IMR-90 (cell line): Measurements from ENCODE around the gene FOCAD. TPM values are rescaled to one million over a fixed set of nuclear protein-coding genes. Genes with fewer than 3 reads are reported as not detected.

Experiments
- ATAC-seq: fragments of 200-7000 bp; cut with Tn5 transposase; 2 replicates; pipeline ENCODE4 v1.9.1; 2020; ENCODE audit warnings: low read depth, mild to moderate bottlenecking, moderate library complexity
- BruUV-seq: library from RNA; stranded (reverse); fragments of 400-500 nt; replicated peaks from 2 replicates; lab custom pipeline; 2021; lab: Mats Ljungman, UMichigan
- CTCF ChIA-PET: fragments of 300-600 bp; formaldehyde crosslinking; extraction: SDS; loops from one replicate; lab custom pipeline; 2021; ENCODE audit warnings: antibody characterized with exemption; lab: Yijun Ruan, JAX
- POLR2A ChIA-PET: fragments of 300-600 bp; sonication (Branson Sonifier 250); formaldehyde crosslinking; loops from one replicate; lab custom pipeline; 2022; ENCODE audit warnings: antibody characterized with exemption; ENCODE audit not compliant: unreplicated experiment; lab: Charles Lee
- DNase-seq: peaks from one replicate; pipeline ENCODE4 v3.0.0; 2013
- H2AFZ ChIP-seq: replicated peaks from 2 replicates; pipeline ENCODE3; 2013; ENCODE audit warnings: low read length, mild to moderate bottlenecking; ENCODE audit not compliant: poor library complexity
- H2AK5ac ChIP-seq: 2 replicates; pipeline ENCODE4 v1.6.1; 2013; ENCODE audit warnings: low read depth, low read length, inconsistent platforms
- H2AK9ac ChIP-seq: replicated peaks from 2 replicates; pipeline ENCODE3; 2013; ENCODE audit warnings: mild to moderate bottlenecking, low read depth, low read length, moderate library complexity; ENCODE audit not compliant: poor library complexity
- H2BK120ac ChIP-seq: 2 replicates; pipeline ENCODE4 v1.6.1; 2013; ENCODE audit warnings: low read depth, low read length, inconsistent platforms
- H2BK15ac ChIP-seq: 3 replicates; pipeline ENCODE4 v1.6.1; 2013; ENCODE audit warnings: low read depth, low read length, inconsistent platforms
- H2BK20ac ChIP-seq: 2 replicates; pipeline ENCODE4 v1.6.1; 2013; ENCODE audit warnings: low read depth, mild to moderate bottlenecking, inconsistent platforms, low read length, moderate library complexity
- H2BK5ac ChIP-seq: 2 replicates; pipeline ENCODE4 v1.6.1; 2013; ENCODE audit warnings: mild to moderate bottlenecking, low read depth, low read length, inconsistent platforms; ENCODE audit not compliant: poor library complexity, severe bottlenecking
- H3K14ac ChIP-seq: replicated peaks from 2 replicates; pipeline ENCODE4 v1.6.1; 2013; ENCODE audit warnings: low read depth, low read length, inconsistent platforms
- H3K18ac ChIP-seq: 2 replicates; pipeline ENCODE4 v1.6.1; 2013; ENCODE audit warnings: low read depth, low read length, control low read depth
- H3K23ac ChIP-seq: 2 replicates; pipeline ENCODE4 v1.6.1; 2013; ENCODE audit warnings: low read depth, low read length, inconsistent platforms
- H3K27ac ChIP-seq: 2 replicates; pipeline ENCODE4 v1.5.1; 2013; ENCODE audit warnings: mild to moderate bottlenecking, control low read depth, low read length; ENCODE audit not compliant: insufficient read depth
- H3K27me3 ChIP-seq: 2 replicates; pipeline ENCODE4 v1.6.1; 2013; ENCODE audit warnings: low read length; ENCODE audit not compliant: control insufficient read depth, insufficient read depth
- H3K36me3 ChIP-seq: 2 replicates; pipeline ENCODE4 v1.6.1; 2013; ENCODE audit warnings: low read length, mixed read lengths; ENCODE audit not compliant: control insufficient read depth, insufficient read depth
- H3K4ac ChIP-seq: 2 replicates; pipeline ENCODE4 v1.6.1; 2013; ENCODE audit warnings: low read depth, low read length, inconsistent platforms
- H3K4me1 ChIP-seq: 2 replicates; pipeline ENCODE4 v1.6.1; 2013; ENCODE audit warnings: low read length, mixed read lengths; ENCODE audit not compliant: control insufficient read depth, insufficient read depth
- H3K4me2 ChIP-seq: 2 replicates; pipeline ENCODE4 v1.6.1; 2013; ENCODE audit warnings: low read depth, mild to moderate bottlenecking, control low read depth, low read length, moderate library complexity
- H3K4me3 ChIP-seq: 2 replicates; pipeline ENCODE4 v1.5.1; 2013; ENCODE audit warnings: low read depth, mild to moderate bottlenecking, control low read depth, low read length, moderate library complexity; ENCODE audit not compliant: insufficient read depth
- H3K56ac ChIP-seq: 2 replicates; pipeline ENCODE4 v1.6.1; 2013; ENCODE audit warnings: low read length, inconsistent platforms; ENCODE audit not compliant: insufficient read depth; ENCODE audit errors: extremely low read depth
- H3K79me1 ChIP-seq, 2 experiments: 2 replicates each; pipeline ENCODE4 v1.6.1; 2013; ENCODE audit warnings: low read length in 2 of 2, inconsistent platforms in 1 of 2, low read depth in 1 of 2
- H3K9ac ChIP-seq: 2 replicates; pipeline ENCODE4 v1.6.1; 2013; ENCODE audit warnings: low read depth, low read length, control low read depth
- H3K9me1 ChIP-seq: 2 replicates; pipeline ENCODE4 v1.6.1; 2013; ENCODE audit warnings: low read length, inconsistent platforms; ENCODE audit not compliant: insufficient read depth
- H3K9me3 ChIP-seq: 2 replicates; pipeline ENCODE4 v1.6.1; 2013; ENCODE audit warnings: low read length; ENCODE audit not compliant: control insufficient read depth, insufficient read depth
- H4K20me1 ChIP-seq: 2 replicates; pipeline ENCODE4 v1.6.1; 2013; ENCODE audit warnings: low read length, inconsistent platforms; ENCODE audit not compliant: insufficient read depth
- H4K5ac ChIP-seq: 2 replicates; pipeline ENCODE4 v1.6.1; 2013; ENCODE audit warnings: mild to moderate bottlenecking, low read depth, low read length, control low read depth
- H4K8ac ChIP-seq, 2 experiments: 2 replicates each; pipeline ENCODE4 v1.6.1; 2013; ENCODE audit warnings: low read depth in 2 of 2, low read length in 2 of 2, control low read depth in 1 of 2, inconsistent platforms in 1 of 2
- H4K91ac ChIP-seq: 2 replicates; pipeline ENCODE4 v1.6.1; 2013; ENCODE audit warnings: low read depth, low read length, inconsistent platforms; ENCODE audit not compliant: insufficient read depth
- CHD1 ChIP-seq: IDR thresholded peaks from 2 replicates; pipeline ENCODE4 v1.6.1; 2012; ENCODE audit warnings: low read depth, low read length, improper control_type of control experiment
- ELK1 ChIP-seq: fragments of 150-350 bp; IDR thresholded peaks from 2 replicates; pipeline ENCODE4 v1.6.1; 2016; ENCODE audit warnings: low read depth, mild to moderate bottlenecking, low read length, moderate library complexity, borderline replicate concordance
- FOS ChIP-seq: fragments of 150-350 bp; IDR thresholded peaks from 2 replicates; pipeline ENCODE4 v1.6.1; 2016; ENCODE audit warnings: low read depth, low read length
- MAFK ChIP-seq: IDR thresholded peaks from 2 replicates; pipeline ENCODE4 v1.6.1; 2012; ENCODE audit warnings: low read depth, low read length, improper control_type of control experiment
- MAZ ChIP-seq: IDR thresholded peaks from 2 replicates; pipeline ENCODE4 v1.6.1; 2012; ENCODE audit warnings: low read depth, mild to moderate bottlenecking, low read length, improper control_type of control experiment, moderate library complexity, borderline replicate concordance
- NFE2L2 ChIP-seq: fragments of 150-350 bp; IDR thresholded peaks from 2 replicates; pipeline ENCODE4 v1.6.1; 2016; ENCODE audit warnings: low read depth, mild to moderate bottlenecking, low read length
- POLR2A ChIP-seq: IDR thresholded peaks from 2 replicates; pipeline ENCODE4 v1.6.1; 2012; ENCODE audit warnings: mild to moderate bottlenecking, low read depth, low read length
- RAD21 ChIP-seq: IDR thresholded peaks from 2 replicates; pipeline ENCODE4 v1.6.1; 2012; ENCODE audit warnings: low read length, improper control_type of control experiment
- RCOR1 ChIP-seq: IDR thresholded peaks from 2 replicates; pipeline ENCODE4 v1.6.1; 2012; ENCODE audit warnings: mild to moderate bottlenecking, low read length, improper control_type of control experiment; ENCODE audit not compliant: insufficient replicate concordance
- RFX5 ChIP-seq: IDR thresholded peaks from 2 replicates; pipeline ENCODE4 v1.8.0; 2012; ENCODE audit warnings: low read depth, mild to moderate bottlenecking, low read length, moderate library complexity
- SMC3 ChIP-seq: fragments of 150-350 bp; IDR thresholded peaks from 2 replicates; pipeline ENCODE4 v1.6.1; 2016; ENCODE audit warnings: low read depth, mild to moderate bottlenecking, antibody characterized with exemption, low read length, moderate library complexity
- USF2 ChIP-seq: fragments of 150-350 bp; IDR thresholded peaks from 2 replicates; pipeline ENCODE4 v1.6.1; 2017; ENCODE audit warnings: mild to moderate bottlenecking, antibody characterized with exemption, low read length, low read depth
- WGBS, 2 experiments: methylation state at CpG; one replicate each; pipeline versions ENCODE4 v1.1.5 to v1.1.7; 2013; ENCODE audit warnings: missing lambda C conversion rate in 2 of 2; ENCODE audit not compliant: insufficient read length in 1 of 2; ENCODE audit errors: extremely low coverage in 2 of 2; 5-methylcytosine and 5-hydroxymethylcytosine counted together
- dilution Hi-C: fragments of 300-500 bp; cut with HindIII; formaldehyde crosslinking; loops from one replicate; pipeline ENCODE4 v1.14.3; 2018; ENCODE audit warnings: low sequenced_read_pairs; ENCODE audit not compliant: unreplicated experiment
- in situ Hi-C: fragments of 300-500 bp; cut with MboI; formaldehyde crosslinking; loops from 3 replicates; pipeline ENCODE4 v1.14.3; 2019; ENCODE audit warnings: low sequenced_read_pairs, inconsistent platforms, mixed read lengths
- intact Hi-C: fragments of 100-400 bp; cut with micrococcal nuclease; formaldehyde crosslinking; loops from 2 replicates; pipeline ENCODE4 v1.10.0; 2022
- polyA plus RNA-seq, 3 experiments: library from polyadenylated mRNA; depleted of rRNA; stranded (reverse); fragments of >200 nt; gene quantifications; 2 replicates each; pipeline ENCODE4 v1.2.3, GENCODE V29; 2012; ENCODE audit warnings: low replicate concordance in 1 of 3
- total RNA-seq: library from RNA; depleted of rRNA; stranded (reverse); fragments of >200 nt; gene quantifications from 2 replicates; pipeline ENCODE4 v1.2.3, GENCODE V29; 2012
- TF ChIP-seq, protein P1 (sequence below): conservative IDR thresholded peaks from 2 replicates; pipeline ENCODE4 v1.5.1; 2012; ENCODE audit warnings: mild to moderate bottlenecking, low read depth, low read length, improper control_type of control experiment

Gene FOCAD
- total and polyA plus RNA-seq, 2 of the 4 experiments (the other 2 are of a cell fraction): 28.8 to 91.2 TPM

DNA sequence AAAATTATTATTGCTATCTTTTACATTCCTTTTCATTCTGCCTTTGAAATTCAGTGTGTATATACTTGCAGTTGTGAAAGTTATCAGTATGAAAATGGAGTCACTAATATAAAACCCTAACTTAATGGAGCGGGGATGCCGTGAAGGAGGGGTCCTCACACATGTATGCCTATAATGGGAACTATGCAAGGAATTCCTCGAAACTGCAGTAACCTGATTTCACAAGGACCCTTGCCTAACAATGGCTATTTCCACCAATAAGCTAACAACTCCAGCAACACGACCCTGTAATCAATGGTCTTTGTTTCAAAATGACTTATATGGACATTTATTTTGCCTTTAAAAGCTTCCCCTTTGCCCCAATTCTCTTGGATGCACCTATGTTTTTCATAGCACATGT, 49.2 kb upstream of the FOCAD start:
- H4K8ac ChIP-seq: no peak overlapping the region
- H3K27me3 ChIP-seq: no peaks in the 10 kb centered on the region
- ChIA-PET POLR2A (no interaction called here), CTCF (no interaction called here)
- no peak overlapping the region for H4K5ac ChIP-seq
- H2AK5ac ChIP-seq: no peak overlapping the region
- no peak overlapping the region for H3K56ac ChIP-seq
- H3K4ac ChIP-seq: no peak overlapping the region
- H3K23ac ChIP-seq: no peak overlapping the region
- no peak overlapping the region for H3K9ac ChIP-seq
- H3K9me3 ChIP-seq: no peaks in the 10 kb centered on the region
- no peak overlapping the region for H3K14ac ChIP-seq
- H3K27ac ChIP-seq: no peak overlapping the region
- WGBS, 2 experiments: 20% methylated on average over 1 of the region's 4 CpGs; no CpG with 5 or more reads in 1 of the 2 experiments
- no peak overlapping the region for H2BK20ac ChIP-seq
- ATAC-seq (no peak), DNase-seq (no peak)
- H3K36me3 ChIP-seq: no peaks in the 10 kb centered on the region
- in situ Hi-C loops: no loop called here
- no TSS peak for BruUV-seq
- H2AFZ ChIP-seq: no peak overlapping the region
- dilution Hi-C loops: no loop called here
- TF ChIP-seq ELK1: no peak
- TF ChIP-seq RCOR1: no peak
- no peak for TF ChIP-seq CHD1
- TF ChIP-seq POLR2A: no peak
- no peak for TF ChIP-seq SMC3
- TF ChIP-seq, protein P1, sequence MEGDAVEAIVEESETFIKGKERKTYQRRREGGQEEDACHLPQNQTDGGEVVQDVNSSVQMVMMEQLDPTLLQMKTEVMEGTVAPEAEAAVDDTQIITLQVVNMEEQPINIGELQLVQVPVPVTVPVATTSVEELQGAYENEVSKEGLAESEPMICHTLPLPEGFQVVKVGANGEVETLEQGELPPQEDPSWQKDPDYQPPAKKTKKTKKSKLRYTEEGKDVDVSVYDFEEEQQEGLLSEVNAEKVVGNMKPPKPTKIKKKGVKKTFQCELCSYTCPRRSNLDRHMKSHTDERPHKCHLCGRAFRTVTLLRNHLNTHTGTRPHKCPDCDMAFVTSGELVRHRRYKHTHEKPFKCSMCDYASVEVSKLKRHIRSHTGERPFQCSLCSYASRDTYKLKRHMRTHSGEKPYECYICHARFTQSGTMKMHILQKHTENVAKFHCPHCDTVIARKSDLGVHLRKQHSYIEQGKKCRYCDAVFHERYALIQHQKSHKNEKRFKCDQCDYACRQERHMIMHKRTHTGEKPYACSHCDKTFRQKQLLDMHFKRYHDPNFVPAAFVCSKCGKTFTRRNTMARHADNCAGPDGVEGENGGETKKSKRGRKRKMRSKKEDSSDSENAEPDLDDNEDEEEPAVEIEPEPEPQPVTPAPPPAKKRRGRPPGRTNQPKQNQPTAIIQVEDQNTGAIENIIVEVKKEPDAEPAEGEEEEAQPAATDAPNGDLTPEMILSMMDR: no peak
- TF ChIP-seq USF2: no peak
- no peak for TF ChIP-seq FOS
- no peak for TF ChIP-seq NFE2L2
- TF ChIP-seq RAD21: no peak
- no peak for TF ChIP-seq RFX5
- no peak for TF ChIP-seq MAZ
- TF ChIP-seq MAFK: no peak
- peaks cover 3% of the 10 kb centered on the region; the same call in 1 of the 2 replicates for H3K4me1 ChIP-seq
- H2BK120ac ChIP-seq: no peak overlapping the region
- intact Hi-C loops: no loop called here
- H3K4me2 ChIP-seq: no peak overlapping the region
- H4K91ac ChIP-seq: no peak overlapping the region
- no peak overlapping the region for H3K18ac ChIP-seq
- H3K9me1 ChIP-seq: peaks cover 3% of the 10 kb centered on the region; the same call in 1 of the 2 replicates
- H3K4me3 ChIP-seq: no peak overlapping the region
- H4K20me1 ChIP-seq: no peaks in the 10 kb centered on the region
- no peak overlapping the region for H2AK9ac ChIP-seq
- H3K79me1 ChIP-seq: no peaks in the 10 kb centered on the region
- no peak overlapping the region for H2BK5ac ChIP-seq
- H2BK15ac ChIP-seq: no peak overlapping the region
